CD4-positive, alpha-beta T cell (primary cell): Measurements from ENCODE around the gene RBM4B. TPM values are rescaled to one million over a fixed set of nuclear protein-coding genes. Genes with fewer than 3 reads are reported as not detected.

Experiments used
- ATAC-seq: fragments of 200-7000 bp; cut with Tn5 transposase; one replicate; pipeline ENCODE4 v1.10.0; 2022; ENCODE audit warnings: mild to moderate bottlenecking; ENCODE audit not compliant: poor library complexity
- CTCF ChIA-PET: fragments of 350-600 bp; sonication (Branson Sonifier 250); formaldehyde crosslinking; loops from one replicate; lab custom pipeline; 2021; ENCODE audit warnings: antibody characterized with exemption, inconsistent platforms; lab: Charles Lee
- POLR2A ChIA-PET: fragments of 350-600 bp; sonication (Branson Sonifier 250); formaldehyde crosslinking; loops from one replicate; lab custom pipeline; 2021; ENCODE audit warnings: antibody characterized with exemption, inconsistent platforms; lab: Charles Lee
- DNase-seq, 14 experiments: peaks; one replicate each; pipeline ENCODE4 v3.0.0-alpha.2; 2013 to 2020; ENCODE audit warnings: mixed read lengths in 2 of 14
- H3K27ac ChIP-seq, 2 donors: one replicate each; pipeline versions ENCODE4 v1.5.1 to v1.7.0; 2013; ENCODE audit warnings: low read length in 2 of 2, low read depth in 1 of 2, mild to moderate bottlenecking in 1 of 2
- H3K27me3 ChIP-seq, 2 experiments: 1 replicate in 1 of 2; 2 replicates in 1 of 2; pipeline versions ENCODE4 v1.6.1 to v1.7.0; 2013; ENCODE audit warnings: low read length in 2 of 2, control low read depth in 1 of 2, mild to moderate bottlenecking in 1 of 2, moderate library complexity in 1 of 2; ENCODE audit not compliant: insufficient read depth in 2 of 2, control insufficient read depth in 1 of 2
- H3K36me3 ChIP-seq: one replicate; pipeline ENCODE4 v1.6.1; 2013; ENCODE audit warnings: low read length, control low read depth; ENCODE audit not compliant: insufficient read depth
- H3K4me1 ChIP-seq: one replicate; pipeline ENCODE4 v1.6.1; 2013; ENCODE audit warnings: low read length, control low read depth; ENCODE audit not compliant: insufficient read depth
- H3K4me3 ChIP-seq: one replicate; pipeline ENCODE4 v1.5.1; 2013; ENCODE audit warnings: mild to moderate bottlenecking, low read length, moderate library complexity
- H3K9me3 ChIP-seq, 2 experiments: 1 replicate in 1 of 2; 2 replicates in 1 of 2; pipeline versions ENCODE4 v1.6.1 to v1.7.0; 2013; ENCODE audit warnings: low read length in 2 of 2, mild to moderate bottlenecking in 2 of 2, control low read depth in 1 of 2, moderate library complexity in 1 of 2; ENCODE audit not compliant: control insufficient read depth in 1 of 2, insufficient read depth in 1 of 2
- H3K27ac Mint-ChIP-seq: one replicate; pipeline ENCODE4 v1.8.0; 2020; ENCODE audit warnings: mixed read lengths
- H3K27me3 Mint-ChIP-seq: one replicate; pipeline ENCODE4 v1.8.0; 2021; ENCODE audit warnings: mixed read lengths
- H3K36me3 Mint-ChIP-seq: one replicate; pipeline ENCODE4 v1.8.0; 2021; ENCODE audit warnings: low read depth, mixed read lengths
- H3K4me1 Mint-ChIP-seq: one replicate; pipeline ENCODE4 v1.8.0; 2021; ENCODE audit warnings: low read depth, mixed read lengths
- H3K4me3 Mint-ChIP-seq: one replicate; pipeline ENCODE4 v1.8.0; 2020; ENCODE audit warnings: mild to moderate bottlenecking, mixed read lengths
- H3K9me3 Mint-ChIP-seq: one replicate; pipeline ENCODE4 v1.8.0; 2020; ENCODE audit warnings: mixed read lengths
- intact Hi-C, 2 experiments: fragments of 100-400 bp; cut with DNase I in 1 of 2; cut with micrococcal nuclease in 1 of 2; formaldehyde crosslinking; loops; one replicate each; pipeline versions ENCODE4 v1.15.1 to v1.9.0; 2023 to 2025; cut with DNase I, micrococcal nuclease
- total RNA-seq, 174 experiments: library from RNA in 2 of 174; stranded (reverse) in 2 of 174; gene quantifications; one replicate each; pipeline ENCODE4 v1.2.3 and lab custom pipeline; 2021 to 2026
- TF ChIP-seq, protein P1 (sequence below): fragments of 200-600 bp; IDR thresholded peaks from one replicate; pipeline ENCODE4 v1.8.0; 2022; ENCODE audit warnings: antibody characterized with exemption, mild to moderate bottlenecking

The RBM4B gene
- total RNA-seq, 2 experiments from 2014 or later: 3.8 to 5.1 TPM

DNA sequence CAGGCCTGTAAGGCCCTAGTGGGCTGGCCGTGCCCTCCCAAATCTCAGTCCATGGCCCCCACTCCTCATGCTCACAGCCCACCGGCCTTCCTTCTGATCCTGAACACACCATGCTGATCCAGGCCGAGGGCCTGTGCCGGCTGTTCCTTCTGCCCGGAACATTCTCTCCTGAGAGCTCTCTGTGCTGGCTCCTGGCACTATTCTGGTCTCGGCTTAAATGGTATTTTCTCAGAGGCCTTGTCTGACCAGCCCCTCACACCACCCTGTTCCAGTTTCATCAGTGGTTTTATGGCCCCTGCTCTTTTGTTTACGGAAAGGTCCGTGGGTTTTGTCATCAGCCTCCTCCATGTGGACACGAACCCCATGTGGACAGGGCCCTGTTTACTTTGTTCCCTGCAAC, 29.3 kb upstream of the RBM4B start:
- Histone ChIP-seq H3K4me3 (no peak overlapping the region), H3K4me1 (no peaks in the 10 kb centered on the region), H3K36me3 (no peaks in the 10 kb centered on the region), H3K27me3 (no peaks in the 10 kb centered on the region), H3K9me3 (no peaks in the 10 kb centered on the region), H3K27ac (no peak overlapping the region)
- Mint-ChIP-seq H3K27ac (no peak overlapping the region), H3K4me3 (no peak overlapping the region), H3K4me1 (no peaks in the 10 kb centered on the region), H3K36me3 (no peaks in the 10 kb centered on the region), H3K9me3 (no peaks in the 10 kb centered on the region), H3K27me3 (no peaks in the 10 kb centered on the region)
- no peak for DNase-seq
- ChIA-PET CTCF (no interaction called here), POLR2A (no interaction called here)
- intact Hi-C loops: loop anchor here in 1 of 2 experiments (10.0 kb wide), 1 partner anchor 838 kb away; no protein-coding TSS in a partner anchor
- TF ChIP-seq, protein P1, sequence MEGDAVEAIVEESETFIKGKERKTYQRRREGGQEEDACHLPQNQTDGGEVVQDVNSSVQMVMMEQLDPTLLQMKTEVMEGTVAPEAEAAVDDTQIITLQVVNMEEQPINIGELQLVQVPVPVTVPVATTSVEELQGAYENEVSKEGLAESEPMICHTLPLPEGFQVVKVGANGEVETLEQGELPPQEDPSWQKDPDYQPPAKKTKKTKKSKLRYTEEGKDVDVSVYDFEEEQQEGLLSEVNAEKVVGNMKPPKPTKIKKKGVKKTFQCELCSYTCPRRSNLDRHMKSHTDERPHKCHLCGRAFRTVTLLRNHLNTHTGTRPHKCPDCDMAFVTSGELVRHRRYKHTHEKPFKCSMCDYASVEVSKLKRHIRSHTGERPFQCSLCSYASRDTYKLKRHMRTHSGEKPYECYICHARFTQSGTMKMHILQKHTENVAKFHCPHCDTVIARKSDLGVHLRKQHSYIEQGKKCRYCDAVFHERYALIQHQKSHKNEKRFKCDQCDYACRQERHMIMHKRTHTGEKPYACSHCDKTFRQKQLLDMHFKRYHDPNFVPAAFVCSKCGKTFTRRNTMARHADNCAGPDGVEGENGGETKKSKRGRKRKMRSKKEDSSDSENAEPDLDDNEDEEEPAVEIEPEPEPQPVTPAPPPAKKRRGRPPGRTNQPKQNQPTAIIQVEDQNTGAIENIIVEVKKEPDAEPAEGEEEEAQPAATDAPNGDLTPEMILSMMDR: no peak
- ATAC-seq: no peak

DNA sequence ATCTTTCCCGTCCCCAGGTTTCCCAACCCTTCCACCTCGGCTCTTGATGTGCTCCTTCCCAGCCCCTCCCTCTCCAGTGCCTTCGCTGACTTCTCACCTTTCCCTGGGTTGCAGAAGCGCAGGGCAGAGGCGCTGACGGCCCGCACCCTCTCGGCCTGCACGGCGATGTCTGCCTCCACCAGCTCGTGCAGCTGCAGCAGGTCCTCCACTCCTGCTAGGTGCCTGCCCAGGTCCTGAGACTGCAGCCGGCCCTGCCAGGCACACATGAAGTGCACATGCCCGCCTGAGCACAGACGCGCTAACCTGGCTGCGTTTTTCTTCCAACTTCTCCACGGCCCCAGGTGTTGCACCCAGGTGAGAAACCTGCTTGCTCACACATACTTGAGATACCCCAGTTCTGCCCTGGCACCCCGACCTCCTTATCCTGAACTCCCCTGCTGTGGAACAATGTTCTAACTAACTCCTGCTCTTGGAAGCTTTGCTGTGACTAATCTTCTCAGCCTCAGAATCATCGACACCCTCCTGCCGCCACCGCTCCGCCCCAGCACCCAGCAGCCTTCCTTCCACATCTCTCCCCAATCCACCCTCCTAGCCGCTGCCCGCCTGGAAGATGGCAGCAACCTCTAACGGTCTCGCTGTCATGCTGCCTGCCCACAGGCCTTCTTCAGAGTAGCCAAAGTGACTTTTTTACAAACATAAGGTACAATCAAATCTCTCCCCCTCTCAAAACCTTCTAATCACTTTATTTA, 28.1 kb upstream of the RBM4B start:
- TF ChIP-seq, protein P1: no peak
- ChIA-PET POLR2A (no interaction called here), CTCF (no interaction called here)
- no peak overlapping the region for H3K27ac ChIP-seq
- no peak for ATAC-seq
- H3K4me3 Mint-ChIP-seq: no peak overlapping the region
- no peak for DNase-seq
- H3K27ac Mint-ChIP-seq: no peak overlapping the region
- H3K27me3 Mint-ChIP-seq: no peaks in the 10 kb centered on the region
- no peaks in the 10 kb centered on the region for H3K27me3 ChIP-seq
- H3K4me1 ChIP-seq: no peaks in the 10 kb centered on the region
- H3K9me3 Mint-ChIP-seq: no peaks in the 10 kb centered on the region
- peaks cover 4% of the 10 kb centered on the region for H3K4me1 Mint-ChIP-seq
- H3K4me3 ChIP-seq: no peak overlapping the region
- intact Hi-C loops: loop anchor here in 1 of 2 experiments (10.0 kb wide), 1 partner anchor 839 kb away; no protein-coding TSS in a partner anchor
- no peaks in the 10 kb centered on the region for H3K36me3 Mint-ChIP-seq
- H3K36me3 ChIP-seq: no peaks in the 10 kb centered on the region
- no peaks in the 10 kb centered on the region for H3K9me3 ChIP-seq

DNA sequence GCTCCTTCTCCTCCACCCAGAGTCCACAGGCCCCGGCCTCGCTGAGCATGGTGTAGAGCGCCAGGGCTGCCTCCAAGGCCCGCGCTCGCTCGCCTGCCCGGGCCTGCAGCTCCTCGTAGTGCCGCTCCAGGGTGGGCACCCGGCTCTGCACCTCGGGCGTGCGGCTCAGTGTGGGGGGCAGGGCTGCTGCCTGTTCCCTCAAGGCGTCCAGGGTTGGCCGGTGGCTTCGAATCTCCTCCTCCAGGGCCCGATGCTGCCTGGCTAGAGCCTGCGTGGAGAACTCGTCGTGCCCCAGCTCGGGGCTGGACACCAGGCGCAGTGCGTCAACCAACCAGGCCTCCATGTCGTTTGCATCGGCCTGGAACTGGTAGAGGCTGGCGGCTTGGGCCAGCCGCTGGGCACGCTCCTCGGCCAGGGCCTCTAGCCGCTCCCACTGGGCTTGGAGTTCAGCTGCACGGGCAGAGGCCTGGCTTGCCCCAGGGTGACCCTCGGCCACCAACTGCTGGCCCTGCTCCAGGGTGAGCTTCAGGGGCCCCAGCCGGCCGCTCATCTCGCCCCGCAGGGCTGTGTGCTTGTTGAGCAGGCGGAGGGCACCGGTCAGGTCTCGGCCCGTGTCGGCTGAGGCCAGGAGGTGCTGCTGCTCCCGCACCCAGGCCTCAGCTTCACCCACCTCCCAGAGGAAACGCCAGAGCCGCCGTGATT, 27.1 kb upstream of the RBM4B start:
- H3K27me3 ChIP-seq: no peaks in the 10 kb centered on the region
- H3K27ac Mint-ChIP-seq: no peak overlapping the region
- POLR2A ChIA-PET: no interaction called here
- no peaks in the 10 kb centered on the region for H3K27me3 Mint-ChIP-seq
- intact Hi-C loops: loop anchor here in 1 of 2 experiments (10.0 kb wide), 1 partner anchor 840 kb away; no protein-coding TSS in a partner anchor
- H3K9me3 ChIP-seq: peaks cover 0 to 4% of the 10 kb centered on the region in 2 experiments
- H3K9me3 Mint-ChIP-seq: no peaks in the 10 kb centered on the region
- CTCF ChIA-PET: no interaction called here
- H3K4me1 ChIP-seq: no peaks in the 10 kb centered on the region
- H3K36me3 Mint-ChIP-seq: no peaks in the 10 kb centered on the region
- H3K27ac ChIP-seq: no peak overlapping the region
- ATAC-seq (no peak), DNase-seq (no peak)
- no peak overlapping the region for H3K4me3 ChIP-seq
- H3K4me1 Mint-ChIP-seq: peaks cover 4% of the 10 kb centered on the region
- no peak overlapping the region for H3K4me3 Mint-ChIP-seq
- TF ChIP-seq, protein P1: no peak
- no peaks in the 10 kb centered on the region for H3K36me3 ChIP-seq
